DND-41 (cell line): ENCODE data around the gene RNF149.

ENCODE experiments used
- ATAC-seq: fragments of 200-7000 bp; cut with Tn5 transposase; 3 replicates; pipeline ENCODE4 v1.9.1; 2021; ENCODE audit warnings: low read depth; ENCODE audit not compliant: insufficient read depth
- DNase-seq: peaks from one replicate; pipeline ENCODE4 v3.0.0-alpha.2; 2020
- H2AFZ ChIP-seq: 2 replicates; pipeline ENCODE4 v1.6.0; 2012; ENCODE audit warnings: low read depth, low read length
- H3K27ac ChIP-seq: 2 replicates; pipeline ENCODE4 v1.5.1; 2012; ENCODE audit warnings: low read length, inconsistent platforms
- H3K27me3 ChIP-seq: fragments of 200-600 bp; sonication (generic); 2 replicates; pipeline ENCODE4 v1.6.0; 2012; ENCODE audit warnings: low read length, mild to moderate bottlenecking, inconsistent platforms; ENCODE audit not compliant: insufficient read depth, poor library complexity
- H3K36me3 ChIP-seq: 2 replicates; pipeline ENCODE4 v1.5.1; 2012; ENCODE audit warnings: low read length, inconsistent platforms; ENCODE audit not compliant: insufficient read depth
- H3K4me1 ChIP-seq: 2 replicates; pipeline ENCODE4 v1.5.1; 2012; ENCODE audit warnings: mild to moderate bottlenecking, low read length; ENCODE audit not compliant: insufficient read depth
- H3K4me2 ChIP-seq: 2 replicates; pipeline ENCODE4 v1.6.0; 2012; ENCODE audit warnings: mild to moderate bottlenecking, moderate library complexity, low read length, inconsistent platforms; ENCODE audit not compliant: insufficient read depth
- H3K4me3 ChIP-seq, 2 experiments: fragments of 200-600 bp in 1 of 2; shearing (Covaris generic) in 1 of 2; 2 replicates each; pipeline ENCODE4 v1.5.1; 2012 to 2016; ENCODE audit warnings: inconsistent platforms in 2 of 2, low read length in 2 of 2, mild to moderate bottlenecking in 2 of 2, low read depth in 1 of 2, moderate library complexity in 1 of 2
- H3K79me2 ChIP-seq: 2 replicates; pipeline ENCODE4 v1.6.0; 2012; ENCODE audit warnings: low read length, inconsistent platforms; ENCODE audit not compliant: insufficient read depth
- H3K9ac ChIP-seq: 2 replicates; pipeline ENCODE4 v1.6.0; 2012; ENCODE audit warnings: low read depth, mild to moderate bottlenecking, inconsistent platforms, low read length, moderate library complexity
- H3K9me3 ChIP-seq: 2 replicates; pipeline ENCODE4 v1.5.1; 2012; ENCODE audit warnings: low read length, moderate library complexity, mild to moderate bottlenecking, inconsistent platforms; ENCODE audit not compliant: insufficient read depth, severe bottlenecking
- H4K20me1 ChIP-seq: 2 replicates; pipeline ENCODE4 v1.6.0; 2012; ENCODE audit warnings: low read length; ENCODE audit not compliant: insufficient read depth
- CTCF ChIP-seq: IDR thresholded peaks from 2 replicates; pipeline ENCODE4 v1.5.1; 2012; ENCODE audit warnings: borderline replicate concordance, low read length, moderate library complexity, mild to moderate bottlenecking; ENCODE audit not compliant: poor library complexity, severe bottlenecking; ENCODE audit errors: extremely low read depth
- EZH2 ChIP-seq: IDR thresholded peaks from 3 replicates; pipeline ENCODE4 v1.6.1; 2012; ENCODE audit warnings: borderline replicate concordance, low read depth, mild to moderate bottlenecking, moderate library complexity, low read length, inconsistent platforms; ENCODE audit not compliant: severe bottlenecking

The RNF149 gene

GRCh38 chr2:101296371-101296770 is 12.1 kb downstream of the RNF149 start:
- no peak overlapping the region for H3K4me2 ChIP-seq
- no peak for TF ChIP-seq EZH2
- peaks cover 48% of the 10 kb centered on the region for H3K36me3 ChIP-seq
- H3K9me3 ChIP-seq: no peaks in the 10 kb centered on the region
- no peak overlapping the region for H3K27ac ChIP-seq
- H3K79me2 ChIP-seq: peaks cover 79% of the 10 kb centered on the region
- H3K9ac ChIP-seq: no peak overlapping the region
- no peak for ATAC-seq
- H3K27me3 ChIP-seq: no peaks in the 10 kb centered on the region
- peaks cover 21% of the 10 kb centered on the region; the same call in 1 of the 2 replicates for H3K4me1 ChIP-seq
- H3K4me3 ChIP-seq: no peak overlapping the region
- H4K20me1 ChIP-seq: peaks cover 44% of the 10 kb centered on the region; the same call in 1 of the 2 replicates
- no peak for DNase-seq
- H2AFZ ChIP-seq: no peak overlapping the region

- peaks cover 44% of the 10 kb centered on the region; the same call in 1 of the 2 replicates for H4K20me1 ChIP-seq
- no peaks in the 10 kb centered on the region for H3K27me3 ChIP-seq
- no peak for ATAC-seq
Measured at GRCh38 chr2:101295895-101296294, 12.6 kb downstream of the RNF149 start.

GRCh38 chr2:101294861-101295260 is 13.6 kb downstream of the RNF149 start:
- Histone ChIP-seq H3K4me3 (no peak overlapping the region), H4K20me1 (peaks cover 34% of the 10 kb centered on the region; the same call in 1 of the 2 replicates), H3K4me2 (no peak overlapping the region), H2AFZ (no peak overlapping the region), H3K27me3 (no peaks in the 10 kb centered on the region), H3K9ac (no peak overlapping the region), H3K9me3 (no peaks in the 10 kb centered on the region), H3K27ac (no peak overlapping the region), H3K36me3 (peaks cover 42% of the 10 kb centered on the region), H3K79me2 (peaks cover 64% of the 10 kb centered on the region), H3K4me1 (peaks cover 15% of the 10 kb centered on the region; the same call in 1 of the 2 replicates)
- DNase-seq (no peak), ATAC-seq (no peak)
- TF ChIP-seq CTCF (no peak), EZH2 (no peak)

More at GRCh38 chr2:101295895-101296294, 12.6 kb downstream of the RNF149 start:
- peaks cover 75% of the 10 kb centered on the region for H3K79me2 ChIP-seq
- H2AFZ ChIP-seq: no peak overlapping the region
- H3K9ac ChIP-seq: no peak overlapping the region
- H3K4me3 ChIP-seq: no peak overlapping the region
- peaks cover 21% of the 10 kb centered on the region; the same call in 1 of the 2 replicates for H3K4me1 ChIP-seq
- no peak overlapping the region for H3K4me2 ChIP-seq
- DNase-seq: no peak
- H3K9me3 ChIP-seq: no peaks in the 10 kb centered on the region
- H3K36me3 ChIP-seq: peaks cover 47% of the 10 kb centered on the region
- TF ChIP-seq CTCF: no peak
- H3K27ac ChIP-seq: no peak overlapping the region

- H4K20me1 ChIP-seq: peaks cover 24% of the 10 kb centered on the region; the same call in 1 of the 2 replicates
- no peak for ATAC-seq
- H3K9ac ChIP-seq: no peak overlapping the region
Measured at GRCh38 chr2:101293544-101293943, 15.0 kb downstream of the RNF149 start.

More at GRCh38 chr2:101293544-101293943, 15.0 kb downstream of the RNF149 start:
- TF ChIP-seq CTCF (no peak), EZH2 (no peak)
- H3K27me3 ChIP-seq: no peaks in the 10 kb centered on the region
- H3K79me2 ChIP-seq: peaks cover 51% of the 10 kb centered on the region
- no peak overlapping the region for H3K4me3 ChIP-seq
- DNase-seq: no peak
- no peak overlapping the region for H2AFZ ChIP-seq
- peaks cover 11% of the 10 kb centered on the region; the same call in 1 of the 2 replicates for H3K4me1 ChIP-seq
- H3K36me3 ChIP-seq: peaks cover 48% of the 10 kb centered on the region
- no peak overlapping the region for H3K27ac ChIP-seq
- no peaks in the 10 kb centered on the region for H3K9me3 ChIP-seq
- H3K4me2 ChIP-seq: no peak overlapping the region
